ENCODE measurements around the gene KCNMA1.
"Not testable (repeated sequence)": the region's sequence is repeated elsewhere in the genome, so short reads cannot be mapped to it uniquely, and the experiment has no call there.

Gene KCNMA1

DNA sequence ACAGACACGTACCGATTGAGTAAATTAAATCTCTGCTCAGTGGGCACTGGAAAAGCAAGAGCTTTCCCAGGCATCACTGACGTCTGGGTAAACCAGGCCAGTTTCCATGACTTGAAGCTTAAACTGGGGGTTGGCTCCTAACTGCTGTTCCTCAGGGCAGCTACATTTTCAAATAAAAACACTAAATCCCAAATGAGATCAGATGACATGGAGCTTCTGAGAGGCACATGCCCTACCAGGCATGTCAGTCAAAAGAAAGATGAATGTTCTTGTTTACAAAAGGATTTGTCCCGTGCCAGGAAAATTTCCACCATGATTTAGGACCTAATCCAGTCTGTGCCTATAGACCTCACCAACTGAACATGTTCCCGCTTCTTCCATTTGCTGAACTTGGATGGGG lies 220.2 kb downstream of the KCNMA1 start:
- DNase-seq (ENCODE audit: low read depth in 2 of 2) = no peak

DNA sequence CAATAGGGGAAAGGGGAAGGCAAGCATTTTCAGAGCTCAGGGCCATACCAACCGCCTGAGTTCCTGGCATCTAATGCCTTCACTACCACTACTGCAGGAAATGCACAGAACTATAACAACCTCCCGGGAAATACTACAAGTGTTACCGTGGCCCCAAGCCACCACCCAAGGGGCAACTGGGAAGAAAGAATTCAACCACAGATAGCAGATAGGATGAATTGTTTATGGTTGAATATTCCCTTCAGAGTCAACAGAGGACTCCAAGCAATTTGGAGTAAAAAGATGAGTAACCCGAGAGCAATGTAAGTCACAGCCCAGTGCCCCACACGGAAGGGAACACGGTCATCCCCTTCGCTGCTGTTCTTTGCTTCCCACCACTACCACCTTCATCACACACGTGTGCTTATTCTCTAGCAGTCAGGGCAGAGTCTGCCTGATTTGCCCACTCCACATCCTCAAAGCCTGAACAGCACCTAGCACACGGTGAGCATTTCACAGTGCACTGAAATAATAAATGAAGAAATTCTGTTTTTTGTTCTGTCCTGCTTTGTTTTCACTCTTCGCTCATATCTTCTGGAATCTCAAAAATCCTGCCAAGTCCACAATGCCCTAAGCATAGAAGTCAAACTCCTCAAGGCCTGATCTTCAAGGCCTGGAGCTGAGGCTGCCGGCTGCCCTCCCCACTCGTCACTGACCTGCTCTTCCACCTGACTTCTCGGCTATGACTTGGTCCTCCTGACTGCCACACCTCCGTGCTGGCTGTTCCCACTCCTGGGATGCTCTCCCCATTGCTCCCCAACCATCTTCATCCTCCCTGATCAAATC lies 221.1 kb downstream of the KCNMA1 start:
- peak; percentile 86 to 87 for DNase-seq (ENCODE audit: low read depth in 2 of 2)

DNA sequence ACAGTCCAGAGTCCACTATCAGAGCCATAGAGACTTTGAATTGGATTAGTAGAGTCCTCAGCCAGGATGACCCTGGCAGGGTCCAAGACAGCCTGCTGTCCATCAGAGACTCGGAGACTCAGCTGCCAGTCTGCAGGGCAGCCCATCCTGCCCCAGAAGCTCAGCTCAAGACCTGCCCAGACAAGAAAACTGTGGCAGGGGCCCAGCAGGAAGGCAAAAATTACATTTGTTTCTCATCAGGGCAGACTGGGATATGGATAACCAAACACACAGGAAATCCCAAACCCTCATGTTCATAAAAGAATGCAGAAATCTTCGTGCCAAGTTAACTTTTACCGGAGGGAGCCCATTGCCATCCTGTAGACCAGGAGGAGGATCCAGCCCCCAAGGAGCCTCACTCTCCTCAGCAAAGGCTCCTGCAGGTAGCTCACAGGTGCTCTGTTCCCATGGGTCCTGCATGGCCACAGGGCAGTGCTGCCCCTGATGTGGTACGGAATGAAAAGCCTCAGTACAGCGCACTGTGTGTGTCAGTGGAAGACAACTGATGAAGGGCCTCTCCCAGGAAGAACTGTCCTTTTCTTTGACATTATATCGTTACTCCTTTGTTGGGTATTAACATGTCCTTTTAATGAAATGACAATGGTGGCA lies 222.2 kb downstream of the KCNMA1 start:
- DNase-seq (ENCODE audit: low read depth in 2 of 2) = no peak

GRCh38 chr10:77413231-77413630 lies 224.4 kb downstream of the KCNMA1 start:
- DNase-seq (ENCODE audit: low read depth in 2 of 2) = no peak

DNA sequence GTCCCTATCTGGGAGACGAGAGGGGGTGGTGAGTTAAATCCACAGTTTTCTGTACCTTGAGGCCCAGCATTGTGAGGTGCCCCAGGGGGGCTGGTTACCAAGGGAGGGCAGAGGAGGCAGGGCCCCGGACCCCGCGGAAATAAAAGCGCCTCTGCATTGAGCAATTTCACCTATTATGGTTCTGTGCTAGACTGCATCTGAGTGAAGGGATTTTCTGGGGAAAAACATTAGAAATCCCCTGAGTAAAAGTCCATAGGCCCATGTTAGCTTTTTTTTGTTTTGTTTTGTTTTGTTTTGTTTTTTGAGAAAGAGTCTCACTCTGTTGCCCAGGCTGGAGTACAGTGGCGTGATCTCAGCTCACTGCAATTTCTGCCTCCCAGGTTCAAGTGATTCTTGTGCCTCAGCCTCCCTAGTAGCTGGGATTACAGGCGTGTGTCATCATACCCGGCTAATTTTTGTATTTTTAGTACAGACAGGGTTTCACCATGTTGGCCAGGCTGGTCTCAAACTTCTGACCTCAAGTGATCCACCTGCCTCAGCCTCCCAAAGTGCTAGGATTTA lies 225.0 kb downstream of the KCNMA1 start:
- DNase-seq (ENCODE audit: low read depth in 2 of 2) = not testable (repeated sequence)

DNA sequence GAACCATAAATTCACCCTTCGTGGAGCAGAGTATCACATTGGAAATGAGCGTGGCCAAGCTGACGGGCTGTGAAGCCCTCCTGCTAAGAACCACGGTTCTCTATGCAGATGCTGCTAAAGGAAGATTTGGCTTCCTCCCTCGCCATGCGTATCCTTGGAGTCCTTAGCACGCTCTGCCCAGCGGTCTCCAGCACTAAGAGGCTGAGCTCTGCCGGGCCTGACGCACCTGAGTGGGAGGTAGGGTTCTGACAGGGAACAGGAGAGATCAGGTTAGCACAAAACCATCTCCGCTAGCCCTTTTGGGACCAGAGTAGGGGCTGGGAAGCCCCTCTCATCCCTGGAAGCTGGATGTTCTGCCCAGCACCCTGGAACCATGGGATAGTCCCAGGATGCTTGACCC lies 225.8 kb downstream of the KCNMA1 start:
- no peak for DNase-seq (ENCODE audit: low read depth in 2 of 2)

GRCh38 chr10:77410523-77410922 lies 227.1 kb downstream of the KCNMA1 start:
- DNase-seq (ENCODE audit: low read depth in 2 of 2) = no peak

DNA sequence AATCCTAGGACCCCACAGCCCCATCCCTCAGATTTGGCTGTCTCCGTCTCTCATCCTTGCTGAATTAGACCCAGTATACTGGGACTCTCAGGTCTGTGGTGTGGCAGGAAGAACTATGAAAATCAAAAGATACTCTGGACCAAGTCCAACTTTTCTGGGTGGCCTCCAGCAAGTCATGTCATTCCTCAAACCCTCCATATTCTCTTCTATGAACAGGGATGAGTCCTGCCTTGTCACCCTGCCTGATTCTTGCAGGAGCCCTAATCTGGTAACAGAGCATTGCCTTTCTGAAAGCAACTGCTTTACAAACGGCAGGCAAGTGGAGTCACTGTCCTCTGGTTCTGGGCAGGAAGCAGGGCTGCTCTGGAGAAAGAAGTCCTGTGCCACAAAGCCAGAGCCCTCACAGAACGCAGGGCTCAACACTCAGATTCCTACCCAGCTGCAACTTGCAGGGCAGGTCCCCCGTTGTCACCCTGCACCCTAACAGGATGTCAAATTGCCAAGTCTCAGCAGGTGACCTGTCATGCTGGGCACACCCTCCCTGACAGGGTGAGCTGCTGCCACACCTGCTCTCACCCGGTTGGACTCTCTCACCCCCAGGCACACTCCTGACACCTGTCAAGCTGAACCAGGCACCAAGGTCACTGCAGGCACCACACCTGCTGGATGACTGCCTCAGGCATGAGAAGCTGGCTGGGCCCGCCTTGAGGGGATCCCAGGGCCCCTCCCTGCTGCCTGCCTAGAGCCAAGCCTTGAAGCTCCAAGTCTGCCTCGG lies 227.7 kb downstream of the KCNMA1 start:
- DNase-seq (ENCODE audit: low read depth in 2 of 2) = no peak

DNA sequence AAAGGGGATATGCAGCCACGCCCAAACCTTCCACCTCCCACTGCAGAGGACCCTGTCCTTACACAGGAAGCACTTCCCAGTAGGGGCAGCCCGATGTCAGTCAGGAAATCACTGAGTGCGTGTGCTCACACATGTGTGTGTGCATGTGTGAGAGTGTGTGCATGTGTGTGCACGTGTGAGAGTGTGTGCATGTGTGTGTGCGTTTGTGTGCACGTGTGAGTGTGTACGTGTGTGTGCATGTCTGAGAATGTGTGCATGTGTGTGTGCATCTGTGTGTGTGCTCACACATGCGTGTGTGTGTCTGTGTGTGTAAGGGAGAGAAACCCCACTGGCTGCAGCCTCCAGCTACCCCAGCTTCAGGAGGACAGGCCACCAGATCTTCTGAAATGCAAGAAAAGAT lies 229.3 kb downstream of the KCNMA1 start:
- DNase-seq (ENCODE audit: low read depth in 2 of 2) = no peak

DNA sequence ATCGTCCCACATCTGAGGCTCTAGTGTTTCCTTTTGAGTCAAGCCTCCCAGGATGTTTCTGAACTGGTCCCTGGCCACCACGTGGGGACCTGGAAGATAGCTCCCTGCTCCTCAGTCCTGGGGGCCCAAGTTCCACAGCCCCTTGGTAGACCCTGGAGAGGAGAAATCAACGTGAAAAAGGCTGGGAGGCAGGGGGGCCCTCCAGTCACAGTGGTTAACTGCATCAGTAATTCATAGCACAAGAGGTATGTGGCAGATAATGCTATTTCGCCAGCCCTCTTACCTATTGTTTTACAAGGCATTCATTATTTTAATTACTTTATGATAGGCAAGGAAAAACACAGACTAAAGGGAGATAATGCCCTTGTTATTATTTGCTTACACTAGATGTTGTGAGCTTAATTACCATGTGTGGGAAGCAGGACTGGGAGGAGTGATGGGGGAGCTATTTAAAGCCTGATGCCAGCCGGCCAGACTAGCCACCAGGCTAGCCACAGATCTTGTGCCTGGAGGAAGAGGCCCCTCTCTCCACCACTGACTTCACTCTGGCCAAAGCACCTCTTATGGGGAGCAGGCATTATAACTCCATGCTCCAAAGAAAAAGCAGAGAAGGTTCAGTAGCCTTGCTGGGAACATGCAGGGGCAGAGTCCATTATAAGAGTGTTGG lies 230.7 kb downstream of the KCNMA1 start:
- no peak for DNase-seq (ENCODE audit: low read depth in 2 of 2)

DNA sequence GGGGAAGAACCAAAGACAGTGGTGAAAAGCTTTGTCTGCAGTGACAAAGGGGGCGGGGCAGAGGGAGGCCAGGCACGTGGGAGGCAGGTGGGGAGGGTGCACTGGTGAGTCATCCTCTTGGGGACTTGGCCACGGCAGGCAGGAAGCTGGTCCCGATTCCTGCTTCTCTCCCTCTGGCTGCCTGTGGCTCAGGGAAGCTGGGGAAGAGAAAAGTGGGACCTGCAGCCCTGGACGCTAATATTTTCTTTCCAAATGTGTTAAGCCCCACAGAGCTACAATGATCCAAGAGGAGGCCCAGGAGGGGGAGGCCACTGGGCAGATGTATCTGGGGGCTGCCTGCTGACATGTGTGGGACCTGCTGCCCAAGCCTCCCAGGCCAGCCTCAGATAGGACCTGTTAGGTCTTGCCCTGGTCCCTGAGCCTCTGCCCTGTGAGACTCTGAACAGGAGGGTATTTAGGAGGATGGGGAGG lies 231.8 kb downstream of the KCNMA1 start:
- peak in 1 of 2 experiments; percentile 40 for DNase-seq (ENCODE audit: low read depth in 2 of 2)

GRCh38 chr10:77404810-77405209 lies 232.8 kb downstream of the KCNMA1 start:
- DNase-seq (ENCODE audit: low read depth in 2 of 2) = no peak

DNA sequence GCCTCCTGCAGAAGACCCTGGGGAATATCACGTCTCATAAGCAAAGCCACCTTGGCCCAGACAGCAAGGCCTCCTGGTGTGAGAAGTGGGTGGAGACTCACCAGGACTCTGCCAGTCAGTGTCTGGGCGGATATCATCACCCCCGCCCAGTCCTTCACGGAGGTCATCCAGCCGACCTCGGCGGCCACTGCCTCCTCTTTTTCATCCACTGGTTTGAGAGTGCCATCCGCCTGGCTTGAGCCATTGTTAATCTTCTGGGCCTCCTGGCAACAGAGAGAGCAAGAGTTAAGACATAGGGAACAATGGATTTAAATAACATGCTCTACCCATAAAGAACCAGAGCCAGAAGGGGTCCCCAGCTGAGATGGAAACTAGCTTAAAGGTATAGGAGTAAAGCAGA lies 233.8 kb downstream of the KCNMA1 start:
- DNase-seq (ENCODE audit: low read depth in 2 of 2) = no peak

- no peak for DNase-seq (ENCODE audit: low read depth in 2 of 2)
These were observed 235.9 kb downstream of the KCNMA1 start for GRCh38 chr10:77401683-77402082.

- no peak for DNase-seq (ENCODE audit: low read depth in 2 of 2)
These were observed 237.6 kb downstream of the KCNMA1 start for GRCh38 chr10:77400033-77400432.

- DNase-seq (ENCODE audit: low read depth in 2 of 2) = no peak
These were observed 238.4 kb downstream of the KCNMA1 start for GRCh38 chr10:77398986-77399755.

DNA sequence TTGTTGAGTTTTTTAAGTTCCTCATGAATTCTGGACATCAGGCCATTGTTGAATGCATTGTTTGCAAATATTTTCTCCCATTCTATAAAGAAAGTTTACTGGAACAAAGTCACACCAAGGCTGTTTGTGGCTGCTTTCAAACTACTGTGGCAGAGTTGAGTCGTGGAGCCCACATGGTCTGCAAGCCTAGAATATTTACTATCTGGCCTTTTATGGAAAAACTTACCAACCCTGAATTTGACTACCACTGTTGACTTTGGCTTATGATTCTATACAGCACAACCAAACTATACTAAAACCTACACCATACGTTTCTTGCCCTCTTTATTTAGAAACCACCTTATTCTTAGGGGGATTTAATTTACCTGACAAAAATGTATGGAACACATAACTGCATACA lies 239.1 kb downstream of the KCNMA1 start:
- DNase-seq (ENCODE audit: low read depth in 2 of 2) = peak in 1 of 2 experiments; percentile 18

GRCh38 chr10:77397103-77397502 lies 240.5 kb downstream of the KCNMA1 start:
- DNase-seq (ENCODE audit: low read depth in 2 of 2) = no peak

DNA sequence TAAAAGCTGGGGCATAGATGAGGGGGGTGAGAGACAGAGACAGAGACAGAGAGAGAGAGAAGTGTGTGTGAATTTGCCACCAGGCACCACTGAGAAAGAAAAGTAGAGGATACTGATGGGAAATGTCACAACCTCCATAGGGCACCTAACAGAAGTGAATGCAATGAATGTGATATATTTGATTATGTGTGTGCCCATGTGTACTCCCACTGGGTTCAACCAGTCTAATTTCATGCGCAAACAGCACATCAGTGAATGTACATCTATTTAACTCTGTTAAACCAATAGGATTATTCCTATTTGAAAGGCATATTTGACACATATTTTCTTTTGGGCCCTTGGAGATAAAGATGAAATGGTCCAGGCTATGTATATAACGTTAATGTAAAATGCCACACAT lies 241.3 kb downstream of the KCNMA1 start:
- no peak for DNase-seq (ENCODE audit: low read depth in 2 of 2)

DNA sequence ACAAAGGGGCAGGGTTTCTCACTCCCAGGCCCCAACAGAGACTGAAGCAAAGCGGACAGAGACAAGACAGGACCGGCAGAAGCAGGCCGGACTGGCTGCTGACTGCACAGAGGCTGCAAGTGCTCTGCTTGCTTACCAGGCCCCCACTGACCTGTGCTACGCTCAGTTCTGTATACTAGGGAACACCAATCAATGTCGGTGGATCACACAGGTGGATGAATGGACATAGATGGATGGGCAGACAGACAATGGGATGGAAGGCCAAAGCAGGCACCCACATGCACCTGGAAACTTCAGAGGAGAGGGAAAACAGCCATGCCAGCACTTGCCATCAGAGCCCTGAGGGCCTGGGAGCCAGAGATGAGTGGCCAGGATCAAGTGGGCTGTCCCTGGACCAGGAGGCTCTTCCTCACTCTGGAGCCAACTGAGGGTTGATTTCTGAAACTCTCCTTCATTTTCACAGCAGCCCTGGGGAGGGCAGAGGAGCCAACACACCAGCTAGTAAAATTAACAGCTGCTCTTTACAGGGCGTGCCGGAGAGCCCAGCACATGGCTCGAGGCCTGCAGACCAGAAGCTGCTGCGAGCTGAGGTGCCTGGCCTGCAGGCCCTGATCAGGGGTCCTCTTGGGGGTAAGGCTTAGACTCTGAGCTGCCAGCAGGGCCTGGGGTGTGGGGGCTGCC lies 243.6 kb downstream of the KCNMA1 start:
- DNase-seq (ENCODE audit: low read depth in 2 of 2) = no peak

Measured in fibroblast of skin of left quadriceps (primary cell).